NCI-H2081 treated with DMSO at 0.1 percent for 48 hours (cell line): ENCODE results near the gene NUP188.
"Not testable (repeated sequence)": the region's sequence is repeated elsewhere in the genome, so short reads cannot be mapped to it uniquely, and the experiment has no call there.

Experiments used
- DNase-seq: peaks from one replicate; lab custom pipeline; 2025; lab: John Stamatoyannopoulos, UW

Gene NUP188

GRCh38 chr9:128916745-128917144, 30.8 kb upstream of the NUP188 start:
- no peak for DNase-seq

DNA sequence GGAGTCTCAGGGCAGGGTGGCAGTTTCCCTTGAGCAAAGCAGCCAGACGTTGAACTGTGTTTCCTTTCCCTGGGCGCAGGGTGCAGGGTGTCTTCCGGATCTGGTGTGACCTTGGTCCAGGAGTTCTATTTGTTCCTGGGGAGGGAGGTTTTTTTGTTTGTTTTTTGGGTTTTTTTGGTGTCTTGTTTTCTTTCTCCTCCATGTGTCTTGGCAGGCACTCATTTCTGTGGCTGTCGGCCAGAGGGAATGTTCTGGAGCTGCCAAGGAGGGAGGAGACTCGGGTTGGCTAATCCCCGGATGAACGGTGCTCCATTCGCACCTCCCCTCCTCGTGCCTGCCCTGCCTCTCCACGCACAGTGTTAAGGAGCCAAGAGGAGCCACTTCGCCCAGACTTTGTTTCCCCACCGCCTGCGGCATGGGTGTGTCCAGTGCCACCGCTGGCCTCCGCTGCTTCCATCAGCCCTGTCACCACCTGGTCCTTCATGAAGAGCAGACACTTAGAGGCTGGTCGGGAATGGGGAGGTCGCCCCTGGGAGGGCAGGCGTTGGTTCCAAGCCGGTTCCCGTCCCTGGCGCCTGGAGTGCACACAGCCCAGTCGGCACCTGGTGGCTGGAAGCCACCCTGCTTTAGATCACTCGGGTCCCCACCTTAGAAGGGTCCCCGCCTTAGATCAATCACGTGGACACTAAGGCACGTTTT, 30.2 kb upstream of the NUP188 start:
- DNase-seq: no peak

DNA sequence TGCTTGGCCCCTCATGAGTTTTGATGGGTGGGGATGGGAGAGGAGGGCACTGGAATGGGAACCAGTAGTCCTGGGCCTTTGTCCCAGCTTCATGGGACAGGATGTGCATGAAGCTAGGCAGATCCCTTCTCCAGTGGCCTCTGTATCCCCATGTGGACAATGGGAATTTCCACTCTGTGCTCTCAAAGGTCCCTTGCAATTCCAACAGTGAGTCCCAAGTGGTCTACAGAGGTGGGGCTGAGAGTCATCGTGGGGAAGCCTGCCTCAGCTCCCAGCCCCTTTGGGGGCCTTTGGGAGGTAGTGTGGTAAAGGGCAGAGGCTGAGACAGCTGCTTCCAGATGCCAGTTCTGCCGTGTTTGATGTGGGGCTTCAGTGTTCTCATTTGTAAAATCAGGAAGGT, 28.6 kb upstream of the NUP188 start:
- DNase-seq: no peak

DNA sequence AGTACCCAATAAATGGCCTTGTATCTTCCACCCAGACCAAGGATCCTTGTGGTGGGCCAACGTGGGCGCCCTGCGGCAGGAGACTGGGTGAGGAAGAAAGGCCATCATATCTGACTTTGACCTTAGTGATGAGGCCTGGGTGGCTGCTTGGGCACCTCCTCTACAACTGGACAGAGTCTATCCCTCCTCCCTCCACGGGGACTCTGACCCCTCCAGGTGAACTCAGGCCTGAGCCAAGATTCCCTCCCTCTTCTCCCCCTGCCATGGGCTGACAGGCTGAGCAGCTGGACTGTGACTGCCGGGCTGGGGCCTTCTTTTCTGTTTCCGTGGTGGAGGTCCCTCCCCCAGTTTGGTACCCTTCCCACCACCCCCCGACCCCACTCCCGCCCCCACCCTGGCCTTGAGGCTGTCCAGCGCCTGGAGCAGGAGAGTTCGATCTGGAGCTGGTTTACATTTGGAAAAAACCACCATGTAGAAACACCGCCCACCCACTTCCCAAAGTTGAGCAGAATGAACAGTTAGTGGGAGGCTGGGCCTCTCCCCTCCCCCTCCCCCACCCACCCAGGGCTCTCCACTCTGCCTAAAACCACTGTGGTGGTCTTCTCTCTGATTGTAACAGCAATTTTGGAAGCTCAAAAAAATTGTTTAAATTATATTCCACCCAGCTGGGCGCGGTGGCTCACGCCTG, 28.0 kb upstream of the NUP188 start:
- DNase-seq: no peak

DNA sequence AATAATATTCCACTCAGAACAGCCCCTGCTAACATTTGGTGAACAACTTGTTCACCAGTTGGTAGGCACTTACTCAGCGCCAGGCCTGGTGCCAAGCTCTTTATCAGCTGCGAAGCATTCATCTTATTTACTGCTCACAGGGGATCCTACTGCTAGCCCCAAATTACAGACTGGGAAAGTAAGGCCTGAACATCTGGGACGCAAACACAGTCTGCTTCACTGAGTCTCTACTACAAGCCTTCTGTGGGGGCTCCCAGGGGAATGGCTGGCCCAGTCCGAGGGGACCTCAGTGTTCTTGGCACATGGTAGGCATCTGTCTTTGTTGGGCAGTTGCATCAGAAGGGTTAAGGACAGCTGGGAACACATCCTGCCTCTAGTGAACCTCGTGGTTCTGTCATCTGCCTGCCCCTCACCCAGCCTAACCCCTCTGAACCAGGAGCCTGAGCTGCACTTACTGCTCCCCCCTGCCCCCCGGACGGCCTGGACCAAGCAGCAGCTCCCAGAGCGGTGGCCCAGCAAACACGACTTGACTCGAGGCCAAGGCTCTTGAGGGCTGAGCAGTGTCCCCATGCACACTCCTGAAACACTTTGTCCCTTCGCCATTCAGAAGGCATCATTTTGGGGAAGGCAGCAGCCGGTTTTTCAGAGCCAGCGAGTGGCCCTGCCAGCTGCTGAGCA, 27.0 kb upstream of the NUP188 start, which contains the start of gene PHYHD1:
PHYHD1 (plus strand) TSS at position 602 of the 678 bp plus-strand sequence. CDS start 1,342 bp downstream, outside the sequence.
- no peak for DNase-seq

DNA sequence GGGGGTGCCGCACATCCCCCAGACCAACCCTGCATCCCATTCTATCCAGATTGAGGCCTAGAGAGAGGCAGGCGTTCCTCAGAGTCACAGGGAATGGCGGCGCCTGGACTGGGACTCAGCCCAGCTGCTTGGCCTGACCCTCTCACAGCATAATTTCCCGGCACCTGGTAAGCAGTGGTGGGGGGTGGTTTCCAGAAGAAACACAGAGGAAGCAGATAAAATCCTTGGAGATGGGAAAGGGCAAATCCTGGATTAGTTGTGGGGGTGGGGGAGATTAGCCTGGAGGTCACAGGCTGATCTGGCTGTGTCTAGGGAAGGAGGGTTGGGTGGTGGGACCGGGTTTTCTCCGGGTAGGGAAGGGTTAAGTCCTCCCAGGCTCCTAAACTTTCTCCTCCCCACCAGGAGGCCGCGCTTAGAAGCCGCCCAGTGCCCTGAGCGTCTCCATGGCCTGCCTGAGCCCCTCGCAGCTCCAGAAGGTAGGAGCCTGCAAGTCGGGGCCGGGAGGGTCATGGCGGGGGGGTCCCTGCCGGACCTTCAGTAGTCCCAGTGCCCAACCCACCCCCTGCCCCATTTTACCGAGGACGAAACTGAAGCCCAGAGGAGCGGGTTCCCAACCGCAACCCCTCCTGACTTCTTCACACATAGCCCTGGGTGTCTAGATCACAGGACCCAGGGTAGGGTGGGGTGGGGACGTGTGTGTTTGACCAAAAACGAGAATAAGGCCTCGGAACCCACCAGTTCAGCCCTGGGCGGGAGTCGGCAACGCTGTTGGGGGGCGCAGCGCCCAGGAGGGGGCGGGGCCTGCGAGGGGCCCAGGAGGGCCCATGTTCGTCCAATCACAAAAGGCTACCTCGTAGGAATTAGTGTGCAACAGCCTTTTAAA, 25.4 kb upstream of the NUP188 start:
- DNase-seq: no peak

DNA sequence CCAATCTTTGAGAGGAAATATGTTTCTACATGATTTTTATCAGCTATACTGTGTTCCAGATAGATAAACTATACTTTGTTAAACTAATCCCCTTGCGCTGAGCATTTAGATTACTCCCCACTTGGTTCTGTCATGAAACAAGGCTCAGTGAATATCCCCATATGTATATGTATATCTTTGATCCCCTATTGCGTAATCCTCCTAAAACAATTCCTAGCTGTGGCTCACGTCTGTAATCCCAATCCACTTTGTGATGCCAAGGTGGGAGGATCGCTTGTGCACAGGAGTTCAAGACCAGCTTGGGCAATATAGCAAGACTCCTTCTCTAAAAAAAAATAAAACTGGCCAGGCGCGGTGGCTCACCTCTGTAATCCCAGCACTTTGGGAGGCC, 24.0 kb upstream of the NUP188 start:
- DNase-seq: no peak

GRCh38 chr9:128927731-128928411, 19.6 kb upstream of the NUP188 start:
- no peak for DNase-seq

GRCh38 chr9:128928624-128929023, 18.9 kb upstream of the NUP188 start:
- DNase-seq: no peak

GRCh38 chr9:128929560-128929959, 17.9 kb upstream of the NUP188 start:
- no peak for DNase-seq

DNA sequence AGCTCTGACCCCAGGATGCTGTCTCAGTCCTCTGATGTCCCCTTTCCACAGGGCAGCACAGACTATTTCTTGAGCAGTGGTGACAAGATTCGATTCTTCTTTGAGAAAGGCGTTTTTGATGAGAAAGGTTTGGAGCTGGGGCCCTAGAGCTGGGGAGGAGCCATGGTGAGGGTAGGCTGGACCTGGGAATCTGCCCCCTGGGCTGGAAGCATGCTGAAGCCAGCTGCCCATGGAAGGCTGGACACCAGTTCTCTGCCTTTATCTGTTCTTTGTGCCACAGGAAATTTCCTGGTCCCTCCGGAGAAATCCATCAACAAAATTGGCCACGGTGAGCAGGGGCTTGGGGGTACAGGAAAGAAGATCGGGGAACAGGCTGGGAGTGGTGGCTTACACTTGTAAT, 13.8 kb upstream of the NUP188 start:
- no peak for DNase-seq

DNA sequence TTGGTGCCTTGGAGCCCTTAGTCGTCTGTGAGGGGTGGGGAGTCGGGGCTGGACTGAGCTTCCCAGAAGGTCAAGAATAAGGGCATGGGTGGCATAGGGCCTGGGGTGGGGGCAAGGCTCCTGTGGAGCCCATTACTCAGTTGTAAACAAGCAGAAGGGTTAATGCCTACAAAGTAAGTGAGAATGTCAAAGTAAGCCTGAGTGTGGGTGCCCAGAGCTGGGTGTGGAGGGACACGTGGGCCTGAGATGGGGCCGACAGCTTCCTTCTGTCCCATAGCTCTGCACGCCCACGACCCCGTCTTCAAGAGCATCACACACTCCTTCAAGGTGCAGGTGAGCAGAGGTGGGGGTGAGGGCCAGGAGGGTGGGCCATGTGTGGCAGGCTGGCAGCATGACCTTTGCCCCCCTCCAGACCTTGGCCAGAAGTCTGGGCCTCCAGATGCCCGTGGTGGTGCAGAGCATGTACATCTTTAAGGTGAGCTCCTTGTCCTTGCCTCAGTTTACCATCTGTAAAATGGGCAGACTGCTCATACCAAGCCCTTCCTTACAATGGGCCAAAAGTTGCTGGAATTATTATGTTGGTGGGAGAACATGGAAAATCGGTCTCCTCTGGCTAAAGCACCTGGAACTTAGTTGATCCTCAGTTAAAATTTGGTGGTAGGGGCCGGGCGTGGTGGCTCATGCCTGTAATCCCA, 11.2 kb upstream of the NUP188 start:
- no peak for DNase-seq

DNA sequence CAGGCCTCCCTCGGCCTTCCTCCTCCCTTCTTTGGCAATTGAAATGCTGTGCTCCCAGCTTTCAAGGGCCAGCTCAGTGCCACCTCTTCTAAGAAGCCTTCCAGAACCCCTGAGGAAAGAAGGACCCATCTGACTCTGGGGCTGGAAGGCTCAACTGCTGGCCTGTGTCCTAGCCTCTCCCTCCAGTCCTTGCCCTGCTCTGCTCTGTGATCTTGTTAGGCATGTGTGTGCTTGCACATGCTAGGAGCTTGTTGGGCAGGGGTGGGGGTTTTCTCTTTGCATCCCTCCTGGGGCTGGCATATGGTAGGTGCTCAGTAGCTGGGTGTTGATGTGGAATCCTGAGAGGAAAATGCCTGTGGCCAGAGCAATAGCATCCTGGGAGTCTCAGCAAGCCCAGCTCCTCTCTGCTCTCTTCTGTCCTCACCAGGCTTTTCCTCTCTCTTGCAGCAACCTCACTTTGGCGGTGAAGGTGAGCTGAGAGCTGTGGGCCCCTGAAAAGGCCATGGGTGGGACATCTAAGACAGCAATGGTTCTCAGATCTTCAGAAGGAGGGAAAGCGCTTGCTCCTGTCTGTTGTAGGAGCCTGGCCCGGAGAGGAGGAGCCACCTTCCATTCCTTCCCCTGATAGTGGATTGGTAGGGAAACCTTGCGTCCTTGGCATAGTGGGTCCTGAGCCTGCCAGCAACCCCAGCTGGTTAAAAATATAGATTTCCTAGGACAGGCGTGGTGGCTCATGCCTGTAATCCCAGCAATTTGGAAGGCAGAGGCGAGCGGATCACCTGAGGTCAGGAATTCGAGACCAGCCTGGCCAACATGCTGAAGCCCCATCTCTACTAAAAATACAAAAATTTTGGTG, 10.0 kb upstream of the NUP188 start:
- DNase-seq: no peak

DNA sequence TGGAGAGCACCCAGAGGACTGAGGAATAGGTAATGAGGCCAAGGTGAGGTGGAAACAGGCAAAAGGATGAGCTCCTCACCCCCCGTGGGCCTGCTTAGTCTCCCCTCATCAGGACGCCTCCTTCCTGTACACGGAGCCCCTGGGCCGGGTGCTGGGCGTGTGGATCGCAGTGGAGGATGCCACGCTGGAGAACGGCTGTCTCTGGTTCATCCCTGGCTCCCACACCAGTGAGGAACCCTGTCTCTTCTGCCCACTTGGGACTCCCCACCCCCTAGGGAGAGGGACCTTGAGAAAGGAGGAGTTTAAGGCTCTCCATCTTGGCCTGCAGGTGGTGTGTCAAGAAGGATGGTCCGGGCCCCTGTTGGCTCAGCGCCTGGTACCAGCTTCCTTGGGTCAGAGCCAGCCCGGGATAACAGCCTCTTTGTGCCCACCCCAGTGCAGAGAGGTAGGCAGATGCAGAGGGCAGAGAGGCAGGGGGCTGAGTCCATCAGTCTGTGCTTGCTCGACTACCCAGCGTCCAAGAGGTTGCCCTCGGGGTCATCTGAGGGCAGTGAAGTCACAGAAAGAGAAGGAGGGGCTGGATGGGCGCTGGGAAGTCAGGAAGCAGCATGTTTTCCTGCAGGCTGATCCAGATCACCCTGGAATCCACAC, 7.1 kb upstream of the NUP188 start:
- DNase-seq: no peak

GRCh38 chr9:128940946-128941755, 6.3 kb upstream of the NUP188 start:
- no peak for DNase-seq

DNA sequence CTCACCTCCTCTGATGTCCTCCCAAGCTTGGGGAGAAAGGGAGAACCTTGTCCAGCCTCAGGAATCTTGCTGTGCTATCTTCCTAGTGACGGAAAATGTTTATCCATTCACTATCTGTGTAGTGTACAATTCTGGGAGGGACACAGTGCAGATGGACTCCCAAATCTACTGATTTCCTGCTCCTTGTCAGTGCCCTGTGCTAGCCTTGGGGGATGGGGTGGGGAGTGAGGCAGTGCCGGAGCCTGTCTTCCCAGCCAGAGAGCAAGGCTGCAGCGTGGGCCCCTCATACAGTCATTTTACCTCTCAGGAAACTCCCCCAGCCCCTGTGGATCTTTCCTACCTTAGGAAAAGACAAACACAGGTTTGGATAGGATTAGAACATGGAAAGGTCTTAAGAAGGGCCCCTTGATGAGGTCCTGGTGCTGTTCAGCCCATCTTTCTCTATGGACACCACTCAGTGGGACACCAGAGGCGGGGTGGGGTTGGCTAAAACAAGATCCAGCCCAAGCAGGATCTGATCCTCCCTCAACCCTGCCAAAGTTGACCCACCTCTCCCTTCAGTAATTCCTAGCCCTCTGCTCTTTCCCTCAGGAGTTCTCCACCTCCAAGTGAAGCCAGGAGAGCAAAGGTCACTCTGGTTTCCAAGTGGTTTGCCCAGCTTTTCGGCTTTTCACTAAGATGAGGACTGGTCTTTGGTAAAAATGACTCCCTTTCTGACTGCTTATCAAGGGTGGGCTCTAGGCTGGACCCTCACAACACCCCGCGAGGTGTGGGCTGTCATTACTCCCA, 3.5 kb upstream of the NUP188 start:
- no peak for DNase-seq

GRCh38 chr9:128944966-128945365, 2.5 kb upstream of the NUP188 start:
- not testable (repeated sequence) for DNase-seq
